Endothelial cell of umbilical vein (primary cell): ENCODE results near the gene MYH7. TPM values are rescaled to one million over a fixed set of nuclear protein-coding genes. Genes with fewer than 3 reads are reported as not detected.

Experiments
- BruUV-seq: library from RNA; stranded (reverse); fragments of 400-500 nt; replicated peaks from 2 replicates; lab custom pipeline; 2021; lab: Mats Ljungman, UMichigan
- CTCF ChIA-PET: fragments of 300-600, 350-600 bp; sonication (Branson Sonifier 250); formaldehyde crosslinking; loops from one replicate; lab custom pipeline; 2021; ENCODE audit warnings: antibody characterized with exemption, inconsistent platforms; lab: Charles Lee
- POLR2A ChIA-PET: fragments of 300-600, 350-600 bp; sonication (Branson Sonifier 250); formaldehyde crosslinking; loops from one replicate; lab custom pipeline; 2021; ENCODE audit warnings: antibody characterized with exemption, inconsistent platforms; lab: Charles Lee
- DNase-seq: peaks from one replicate; pipeline ENCODE4 v3.0.0-alpha.2; 2011; ENCODE audit warnings: low read depth, low spot score
- FAIRE-seq: peaks from 2 replicates; lab custom pipeline; 2011; peaks lifted over from hg19 to GRCh38; lab: Jason Lieb, UNC
- H2AFZ ChIP-seq: 2 replicates; pipeline ENCODE4 v1.6.0; 2012; ENCODE audit warnings: low read depth, low read length, control low read depth, inconsistent platforms
- H3K27ac ChIP-seq: 2 replicates; pipeline ENCODE4 v1.5.1; 2011; ENCODE audit warnings: low read depth, mild to moderate bottlenecking, control low read depth, low read length, moderate library complexity; ENCODE audit not compliant: insufficient read depth
- H3K27me3 ChIP-seq, 2 experiments: 2 replicates each; pipeline versions ENCODE4 v1.6.0 to v1.6.1; 2011; ENCODE audit warnings: low read length in 2 of 2, mixed read lengths in 1 of 2; ENCODE audit not compliant: control insufficient read depth in 2 of 2, insufficient read depth in 2 of 2
- H3K36me3 ChIP-seq, 2 experiments: 2 replicates in 1 of 2; 3 replicates in 1 of 2; pipeline ENCODE4 v1.5.1; 2011; ENCODE audit warnings: low read length in 2 of 2, mild to moderate bottlenecking in 1 of 2, moderate library complexity in 1 of 2; ENCODE audit not compliant: control insufficient read depth in 2 of 2, insufficient read depth in 2 of 2; ENCODE audit errors: extremely low read depth in 1 of 2
- H3K4me1 ChIP-seq: 3 replicates; pipeline ENCODE4 v1.5.1; 2011; ENCODE audit warnings: mild to moderate bottlenecking, low read length; ENCODE audit not compliant: control insufficient read depth, insufficient read depth; ENCODE audit errors: extremely low read depth
- H3K4me2 ChIP-seq: 2 replicates; pipeline ENCODE4 v1.6.1; 2011; ENCODE audit warnings: low read length, control low read depth, mixed read lengths; ENCODE audit not compliant: insufficient read depth
- H3K4me3 ChIP-seq, 3 experiments: fragments of 200-600 bp in 1 of 3; sonication (generic), shearing (Covaris generic) in 1 of 3; replicated peaks in 1 of 3; 2 replicates each; pipeline ENCODE4 v1.5.1; 2011 to 2016; ENCODE audit warnings: control low read depth in 3 of 3, low read length in 3 of 3, mild to moderate bottlenecking in 2 of 3, inconsistent platforms in 1 of 3, low read depth in 1 of 3, moderate library complexity in 1 of 3; ENCODE audit not compliant: insufficient read depth in 1 of 3
- H3K79me2 ChIP-seq: 2 replicates; pipeline ENCODE4 v1.6.0; 2012; ENCODE audit warnings: low read length, inconsistent platforms; ENCODE audit not compliant: control insufficient read depth, insufficient read depth
- H3K9ac ChIP-seq: replicated peaks from 2 replicates; pipeline ENCODE3; 2011; ENCODE audit warnings: low read length, control low read depth; ENCODE audit not compliant: insufficient read depth; ENCODE audit errors: extremely low read depth
- H3K9me1 ChIP-seq: replicated peaks from 3 replicates; pipeline ENCODE4 v1.6.0; 2011; ENCODE audit warnings: mild to moderate bottlenecking, low read length; ENCODE audit not compliant: control insufficient read depth, insufficient read depth; ENCODE audit errors: extremely low read depth
- H3K9me3 ChIP-seq: replicated peaks from 2 replicates; pipeline ENCODE4 v1.5.1; 2012; ENCODE audit warnings: low read length, inconsistent platforms; ENCODE audit not compliant: control insufficient read depth, insufficient read depth
- H4K20me1 ChIP-seq: replicated peaks from 2 replicates; pipeline ENCODE3; 2011; ENCODE audit warnings: mild to moderate bottlenecking, low read length; ENCODE audit not compliant: control insufficient read depth, insufficient read depth; ENCODE audit errors: extremely low read depth
- EZH2 ChIP-seq: IDR thresholded peaks from 2 replicates; pipeline ENCODE4 v1.6.1; 2012; ENCODE audit warnings: borderline replicate concordance, low read depth, mild to moderate bottlenecking, moderate library complexity, low read length, inconsistent platforms; ENCODE audit not compliant: severe bottlenecking
- FOS ChIP-seq: IDR thresholded peaks from 2 replicates; pipeline ENCODE4 v1.6.1; 2011; ENCODE audit warnings: mild to moderate bottlenecking, low read length, moderate library complexity, borderline replicate concordance; ENCODE audit not compliant: insufficient read depth
- GATA2 ChIP-seq: IDR thresholded peaks from 2 replicates; pipeline ENCODE4 v1.7.0; 2011; ENCODE audit warnings: low read depth, mild to moderate bottlenecking, moderate library complexity, mixed read lengths, low read length; ENCODE audit not compliant: insufficient read length, insufficient read depth
- JUN ChIP-seq: IDR thresholded peaks from 2 replicates; pipeline ENCODE4 v1.6.1; 2011; ENCODE audit warnings: borderline replicate concordance, low read depth; ENCODE audit not compliant: insufficient read length, insufficient read depth
- MYC ChIP-seq: IDR thresholded peaks from one replicate; pipeline ENCODE4 v1.6.1; 2011; ENCODE audit warnings: mild to moderate bottlenecking, low read depth, low read length
- POLR2A ChIP-seq: IDR thresholded peaks from 2 replicates; pipeline ENCODE4 v1.6.1; 2012; ENCODE audit warnings: low read depth, mild to moderate bottlenecking, control low read depth, low read length
- POLR2AphosphoS5 ChIP-seq: IDR thresholded peaks from 2 replicates; pipeline ENCODE4 v1.6.1; 2012; ENCODE audit warnings: low read depth, mild to moderate bottlenecking, control low read depth, low read length, moderate library complexity; ENCODE audit not compliant: insufficient read depth
- dilution Hi-C: fragments of 300-500 bp; cut with MboI; formaldehyde crosslinking; loops from one replicate; pipeline ENCODE4 v1.15.0; 2019; ENCODE audit warnings: low sequenced_read_pairs; ENCODE audit not compliant: extremely low pct_ligation_motif_present
- intact Hi-C: fragments of 100-400 bp; cut with micrococcal nuclease; formaldehyde crosslinking; loops from one replicate; pipeline ENCODE4 v1.10.0; 2022
- polyA plus RNA-seq, 4 experiments: library from polyadenylated mRNA; depleted of rRNA in 3 of 4; stranded (reverse) in 3 of 4; unstranded in 1 of 4; fragments of >200 nt; gene quantifications; 2 replicates each; pipeline versions ENCODE4 v1.2.1 to v1.2.3, GENCODE V29; 2011 to 2012; ENCODE audit warnings: missing spikeins in 1 of 4
- total RNA-seq: library from RNA; stranded (reverse); gene quantifications from 2 replicates; pipeline ENCODE4 v1.2.3, GENCODE V29; 2021
- TF ChIP-seq, protein P1 (sequence below): IDR thresholded peaks from 2 replicates; pipeline ENCODE4 v1.6.1; 2011; ENCODE audit not compliant: insufficient read depth, insufficient read length
- TF ChIP-seq, protein P2 (sequence below), 2 donors: IDR thresholded peaks; 1 replicate in 1 of 2; 2 replicates in 1 of 2; pipeline ENCODE4 v1.5.1; 2011; ENCODE audit warnings: low read length in 2 of 2, mild to moderate bottlenecking in 2 of 2, moderate library complexity in 2 of 2, control low read depth in 1 of 2, inconsistent platforms in 1 of 2, low read depth in 1 of 2; ENCODE audit not compliant: insufficient read depth in 1 of 2; ENCODE audit errors: extremely low read depth in 1 of 2

The MYH7 gene
- total and polyA plus RNA-seq, 2 donors (not counting 3 experiments of a cell fraction or from before 2014, with no cell fraction given): not detected

GRCh38 chr14:23438101-23438971 lies 2.9 kb upstream of the MYH7 start:
- intact Hi-C loops: no loop called here
- H4K20me1 ChIP-seq: no peaks in the 10 kb centered on the region
- H3K27me3 ChIP-seq: no peaks in the 10 kb centered on the region
- no peaks in the 10 kb centered on the region for H3K4me1 ChIP-seq
- H3K36me3 ChIP-seq: no peaks in the 10 kb centered on the region
- H3K9ac ChIP-seq: no peak overlapping the region
- CTCF ChIA-PET: no interaction called here
- TF ChIP-seq, protein P1, sequence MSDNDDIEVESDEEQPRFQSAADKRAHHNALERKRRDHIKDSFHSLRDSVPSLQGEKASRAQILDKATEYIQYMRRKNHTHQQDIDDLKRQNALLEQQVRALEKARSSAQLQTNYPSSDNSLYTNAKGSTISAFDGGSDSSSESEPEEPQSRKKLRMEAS: no peak
- no peak for TF ChIP-seq POLR2A
- TF ChIP-seq, protein P2, sequence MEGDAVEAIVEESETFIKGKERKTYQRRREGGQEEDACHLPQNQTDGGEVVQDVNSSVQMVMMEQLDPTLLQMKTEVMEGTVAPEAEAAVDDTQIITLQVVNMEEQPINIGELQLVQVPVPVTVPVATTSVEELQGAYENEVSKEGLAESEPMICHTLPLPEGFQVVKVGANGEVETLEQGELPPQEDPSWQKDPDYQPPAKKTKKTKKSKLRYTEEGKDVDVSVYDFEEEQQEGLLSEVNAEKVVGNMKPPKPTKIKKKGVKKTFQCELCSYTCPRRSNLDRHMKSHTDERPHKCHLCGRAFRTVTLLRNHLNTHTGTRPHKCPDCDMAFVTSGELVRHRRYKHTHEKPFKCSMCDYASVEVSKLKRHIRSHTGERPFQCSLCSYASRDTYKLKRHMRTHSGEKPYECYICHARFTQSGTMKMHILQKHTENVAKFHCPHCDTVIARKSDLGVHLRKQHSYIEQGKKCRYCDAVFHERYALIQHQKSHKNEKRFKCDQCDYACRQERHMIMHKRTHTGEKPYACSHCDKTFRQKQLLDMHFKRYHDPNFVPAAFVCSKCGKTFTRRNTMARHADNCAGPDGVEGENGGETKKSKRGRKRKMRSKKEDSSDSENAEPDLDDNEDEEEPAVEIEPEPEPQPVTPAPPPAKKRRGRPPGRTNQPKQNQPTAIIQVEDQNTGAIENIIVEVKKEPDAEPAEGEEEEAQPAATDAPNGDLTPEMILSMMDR (IDR thresholded peaks at IDR 0.05; ENCODE audit: extremely low read depth in 1 of 2, insufficient read depth in 1 of 2, low read depth in 1 of 2, low read length in 2 of 2): no peak
- TF ChIP-seq EZH2: no peak
- TF ChIP-seq POLR2AphosphoS5: no peak
- no peak for TF ChIP-seq GATA2
- TF ChIP-seq MYC: no peak
- TF ChIP-seq JUN: no peak
- TF ChIP-seq FOS: no peak
- H3K4me3 ChIP-seq: no peak overlapping the region
- DNase-seq: no peak
- no peaks in the 10 kb centered on the region for H3K9me1 ChIP-seq
- no TSS peak for BruUV-seq
- POLR2A ChIA-PET: no interaction called here
- dilution Hi-C loops: no loop called here
- no peak overlapping the region for H3K4me2 ChIP-seq
- no peak for FAIRE-seq
- no peaks in the 10 kb centered on the region for H3K9me3 ChIP-seq
- H2AFZ ChIP-seq: no peak overlapping the region
- no peak overlapping the region for H3K27ac ChIP-seq
- H3K79me2 ChIP-seq: no peaks in the 10 kb centered on the region
